NCI-H146 treated with DMSO at 0.1 percent for 48 hours (cell line): ENCODE data around the gene PDK2.
A peak's percentile ranks its signal among the peaks of the same experiment; 100 is the strongest.

Source experiments
- DNase-seq: peaks from one replicate; lab custom pipeline; 2025; ENCODE audit not compliant: unreplicated experiment; lab: John Stamatoyannopoulos, UW

Gene PDK2

GRCh38 chr17:50134206-50135110, 39.3 kb downstream of the PDK2 start:
- DNase-seq = no peak

DNA sequence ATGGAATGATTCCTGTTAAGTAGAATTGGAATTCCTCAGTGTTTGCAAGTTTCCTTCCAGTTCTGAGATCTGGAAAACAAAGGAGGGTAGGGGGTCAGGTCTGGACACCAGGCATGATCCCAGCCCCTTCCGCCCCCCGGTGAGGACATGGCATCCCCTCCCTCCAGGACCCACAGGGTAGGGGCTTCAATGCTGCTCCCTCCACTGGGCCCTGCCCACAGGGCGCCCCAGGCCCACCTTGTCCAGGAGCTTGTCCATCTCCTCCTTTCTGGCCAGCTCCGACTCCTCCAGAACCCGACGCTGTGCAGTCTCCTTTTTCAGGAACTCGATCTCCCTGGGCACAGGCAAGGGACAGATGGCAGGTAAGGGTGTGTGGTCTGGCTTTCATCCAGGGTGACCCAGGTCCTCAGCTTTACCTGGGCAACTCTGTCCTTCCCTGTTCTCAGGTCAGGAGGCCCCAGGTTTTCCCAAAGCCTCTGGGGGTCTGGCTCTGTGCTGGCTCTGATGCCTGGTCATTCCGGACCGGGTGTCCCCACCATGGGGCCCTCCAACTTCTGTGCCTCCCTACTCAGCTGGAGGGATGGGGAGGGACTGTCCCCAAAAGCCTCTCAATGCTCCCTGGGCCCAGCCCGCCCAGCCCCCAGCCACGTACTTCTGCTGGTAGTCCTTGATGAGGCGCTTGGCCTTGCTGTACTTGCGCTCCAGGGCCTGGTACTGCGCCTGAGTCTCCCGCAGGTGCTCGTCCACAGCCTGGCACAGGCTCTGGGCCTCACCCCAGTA, 40.4 kb downstream of the PDK2 start:
- DNase-seq = no peak

GRCh38 chr17:50136096-50136687, 41.0 kb downstream of the PDK2 start:
- DNase-seq = no peak

GRCh38 chr17:50137042-50137441, 41.9 kb downstream of the PDK2 start:
- DNase-seq = no peak

- no peak for DNase-seq
Measured at GRCh38 chr17:50139185-50139783, 44.1 kb downstream of the PDK2 start.

DNA sequence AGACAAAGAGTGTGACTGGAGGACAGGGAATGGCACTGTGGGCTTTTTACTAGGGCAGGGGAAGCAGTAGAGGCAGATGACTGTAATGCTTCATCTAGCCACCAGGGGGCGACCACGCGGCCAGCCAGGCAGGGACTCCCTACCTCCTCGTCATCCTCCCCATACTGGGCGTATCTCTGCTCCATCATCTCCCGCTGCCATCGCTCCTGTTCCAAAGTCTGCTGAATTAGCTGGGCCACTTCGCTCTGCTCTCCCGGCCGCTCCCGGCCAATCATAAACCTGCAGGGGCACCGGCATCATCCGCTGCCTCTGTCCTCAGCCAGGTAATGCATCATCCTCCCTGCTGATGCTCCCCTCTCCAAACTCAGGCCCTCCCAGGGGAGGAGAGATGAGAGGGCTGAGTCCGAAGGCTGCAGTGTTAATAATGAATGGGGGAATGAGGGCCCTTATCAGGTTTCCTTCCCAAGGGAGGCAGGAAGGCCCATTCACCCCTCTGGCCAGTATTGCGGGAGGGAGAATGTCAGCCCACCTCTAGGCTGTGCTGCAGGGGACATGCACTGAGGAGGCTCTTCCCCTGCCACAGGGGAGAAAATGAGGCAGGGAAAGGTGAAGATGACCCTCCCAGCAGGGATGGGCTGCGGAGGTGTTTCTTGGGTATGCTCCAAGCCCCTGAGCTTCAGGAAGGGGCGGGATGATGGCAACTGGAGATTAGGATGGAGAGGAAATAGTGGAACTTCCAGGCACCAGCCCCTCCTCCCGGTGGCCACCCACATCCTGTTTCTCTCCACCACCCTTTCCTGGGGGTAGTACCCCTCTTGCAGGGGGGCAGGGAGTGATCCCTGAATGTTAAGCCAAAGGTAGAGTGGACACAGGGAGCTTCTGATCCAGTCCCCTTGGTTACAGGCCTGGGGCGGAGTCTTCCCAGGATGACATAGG, 45.1 kb downstream of the PDK2 start:
- DNase-seq = peak; percentile 13

GRCh38 chr17:50141026-50141744, 46.0 kb downstream of the PDK2 start:
- no peak for DNase-seq

GRCh38 chr17:50141745-50142110, 46.6 kb downstream of the PDK2 start:
- DNase-seq = no peak

DNA sequence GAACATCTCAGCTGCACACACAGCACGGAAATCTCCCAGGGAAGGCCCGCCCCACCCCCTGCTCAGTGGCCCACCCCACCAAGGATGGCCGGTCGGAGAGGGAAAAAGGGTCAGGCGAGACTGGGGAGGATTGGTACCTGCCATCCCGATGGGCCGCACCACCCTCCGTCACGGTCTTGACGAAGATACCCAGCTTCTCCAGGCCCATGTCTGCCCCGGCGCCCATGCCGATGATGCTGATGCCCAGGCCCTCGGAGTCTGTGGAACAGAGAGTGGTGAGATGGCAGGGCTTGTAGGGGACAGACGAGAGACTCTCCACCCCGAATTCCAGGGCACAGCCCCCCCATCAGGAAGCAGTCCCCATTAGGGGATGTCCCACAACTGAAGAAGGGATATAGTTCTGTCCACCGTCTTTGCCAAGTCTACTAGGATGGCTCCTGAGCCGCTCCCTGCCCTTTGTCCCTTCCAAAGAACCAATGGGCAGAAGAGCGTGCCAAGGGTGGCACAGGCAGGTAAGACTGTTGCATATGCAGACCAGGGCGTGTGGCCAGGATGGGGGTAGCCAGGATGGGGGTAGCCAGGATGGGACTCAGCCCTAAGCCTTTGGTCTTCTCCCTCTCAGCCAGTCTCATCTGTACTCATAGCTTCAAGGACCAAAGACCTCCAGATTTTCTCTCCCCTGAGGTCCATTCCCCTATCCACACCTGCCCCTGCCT, 48.5 kb downstream of the PDK2 start:
- DNase-seq = no peak

- DNase-seq = no peak
Measured at GRCh38 chr17:50144355-50144754, 49.2 kb downstream of the PDK2 start.

- DNase-seq = no peak
Measured at GRCh38 chr17:50144845-50145531, 49.8 kb downstream of the PDK2 start.

DNA sequence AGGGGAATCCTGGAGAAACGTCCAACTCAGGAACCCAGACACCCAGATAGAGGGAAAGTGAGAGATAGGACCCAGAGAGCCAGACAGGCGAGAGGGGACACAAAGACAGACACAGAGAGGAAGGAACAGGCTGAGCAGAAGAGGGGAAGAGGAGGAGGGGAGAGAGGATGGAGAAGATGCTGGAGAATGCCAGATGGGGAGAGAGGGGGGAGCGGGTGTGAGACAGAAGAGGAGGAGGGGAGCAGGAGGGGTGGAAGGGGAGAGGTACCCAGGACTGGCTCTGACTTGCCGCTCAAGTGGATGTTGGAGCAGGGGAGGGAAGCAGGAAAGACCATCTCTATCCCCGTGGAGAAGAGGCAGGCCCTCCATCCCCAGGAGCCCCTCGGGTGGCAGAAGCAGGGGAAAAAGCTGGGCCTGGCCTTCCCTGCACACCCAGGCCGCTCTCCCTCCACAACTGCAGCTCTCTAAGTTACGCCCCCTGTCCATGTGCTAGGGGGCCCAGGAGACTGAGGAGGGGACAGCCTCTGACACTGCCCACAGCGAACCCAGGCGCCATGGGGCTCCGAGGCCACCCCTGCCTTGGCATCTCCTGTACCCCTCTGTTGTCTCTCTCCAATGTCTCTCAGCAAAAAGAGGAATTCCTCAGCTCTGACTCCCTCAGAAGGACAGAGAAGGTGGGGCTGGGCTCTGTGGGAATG, 50.5 kb downstream of the PDK2 start:
- no peak for DNase-seq

DNA sequence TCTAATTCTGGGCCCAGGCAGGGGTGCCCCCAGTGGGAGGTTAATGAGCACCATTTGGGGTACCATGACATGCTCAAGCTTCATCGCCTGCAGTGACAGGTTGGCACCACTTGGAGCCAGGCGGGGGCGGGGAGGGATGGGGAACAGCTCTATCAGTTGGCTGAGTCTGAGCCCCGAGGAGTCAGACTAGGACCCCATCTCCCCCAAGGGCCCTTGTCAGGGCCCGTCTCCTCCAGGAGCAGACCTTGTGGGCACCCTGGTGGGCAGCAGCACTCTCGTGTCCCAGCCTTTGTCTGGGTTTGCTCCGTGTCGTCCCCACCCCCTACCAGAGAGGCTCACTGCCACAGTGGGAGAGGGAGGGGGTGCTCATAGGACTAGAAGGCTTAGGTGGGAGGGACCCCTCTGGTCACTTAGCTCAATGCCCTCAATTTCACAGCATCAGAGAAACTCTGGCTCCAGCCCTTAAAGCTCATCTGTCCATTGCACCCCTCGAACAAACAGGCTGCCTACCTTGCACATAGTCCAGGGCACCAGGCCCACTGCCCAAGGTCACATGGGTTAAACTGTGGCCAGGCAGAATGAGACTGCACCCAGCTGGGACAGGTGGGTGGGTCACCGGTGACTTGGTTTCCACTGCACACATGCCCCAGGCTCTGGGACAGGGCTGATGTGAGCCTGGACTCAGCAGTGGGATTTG, 51.2 kb downstream of the PDK2 start:
- DNase-seq = no peak

GRCh38 chr17:50146927-50147665, 51.9 kb downstream of the PDK2 start:
- no peak for DNase-seq

- no peak for DNase-seq
Measured at GRCh38 chr17:50147841-50148225, 52.7 kb downstream of the PDK2 start.

GRCh38 chr17:50148226-50149090, 53.3 kb downstream of the PDK2 start:
- no peak for DNase-seq
